GM21423 (cell line): ENCODE data around the gene ULK4.
A peak's percentile ranks its signal among the peaks of the same experiment; 100 is the strongest.
"Not testable (repeated sequence)": the region's sequence is repeated elsewhere in the genome, so short reads cannot be mapped to it uniquely, and the experiment has no call there.

Experiments
- ATAC-seq: cut with Tn5 transposase; IDR thresholded peaks from one replicate; pipeline ENCODE4 v1.9.1; 2021; ENCODE audit warnings: mild to moderate bottlenecking, moderate library complexity; ENCODE audit not compliant: unreplicated experiment

The ULK4 gene

DNA sequence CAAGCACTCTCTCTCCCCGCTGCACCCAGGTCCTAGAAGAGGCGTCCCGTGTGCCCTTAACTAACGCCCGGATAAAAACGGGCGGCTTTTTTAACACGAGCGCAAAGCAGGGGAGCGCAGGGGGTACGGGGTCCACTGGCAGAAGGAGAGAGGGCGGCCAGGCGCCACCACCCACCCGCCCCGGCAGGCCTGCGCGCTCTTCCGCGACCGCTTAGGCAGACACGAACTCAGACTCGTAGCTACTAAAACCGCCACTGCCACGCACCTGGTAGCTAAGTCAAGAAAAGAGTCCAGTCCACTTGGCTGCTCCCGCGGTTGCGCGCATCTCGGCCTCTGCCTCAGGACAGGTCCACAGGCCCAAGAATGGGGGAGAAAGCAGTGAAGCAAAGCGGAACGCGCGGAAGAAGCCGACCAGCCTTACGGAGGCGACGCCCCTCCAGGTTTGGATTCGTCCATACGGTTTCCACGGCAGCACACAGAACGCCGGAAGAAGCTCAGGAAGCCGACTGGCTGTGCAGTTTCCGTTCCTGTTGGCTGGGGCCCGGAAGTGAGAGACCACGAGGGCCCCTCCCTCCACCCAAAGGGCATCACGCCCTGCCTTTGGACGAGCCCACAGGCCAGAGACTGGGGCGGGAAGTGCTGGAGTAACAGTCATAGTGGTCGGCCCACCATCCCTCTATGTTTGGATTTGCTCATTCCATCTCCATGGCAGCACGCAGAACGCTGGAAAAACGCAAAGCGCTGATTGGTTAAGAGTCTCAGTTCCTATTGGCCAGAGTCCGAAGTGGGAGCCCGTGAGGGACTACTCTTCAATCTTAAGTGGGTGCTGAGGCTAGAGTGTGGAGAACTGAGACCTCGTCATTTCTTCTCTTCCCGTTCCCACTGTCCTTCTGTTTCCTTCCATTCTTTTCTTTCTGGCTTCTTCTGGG lies at the start of gene ULK4:
Gene ULK4 (minus strand): TSS at position 353 of the 929 bp plus-strand sequence. CDS start 7,344 bp downstream, outside the sequence.
- peak; percentile 94 for ATAC-seq

- no peak for ATAC-seq
These were observed 48.6 kb upstream of the ULK4 start for GRCh38 chr3:42010530-42010929.

DNA sequence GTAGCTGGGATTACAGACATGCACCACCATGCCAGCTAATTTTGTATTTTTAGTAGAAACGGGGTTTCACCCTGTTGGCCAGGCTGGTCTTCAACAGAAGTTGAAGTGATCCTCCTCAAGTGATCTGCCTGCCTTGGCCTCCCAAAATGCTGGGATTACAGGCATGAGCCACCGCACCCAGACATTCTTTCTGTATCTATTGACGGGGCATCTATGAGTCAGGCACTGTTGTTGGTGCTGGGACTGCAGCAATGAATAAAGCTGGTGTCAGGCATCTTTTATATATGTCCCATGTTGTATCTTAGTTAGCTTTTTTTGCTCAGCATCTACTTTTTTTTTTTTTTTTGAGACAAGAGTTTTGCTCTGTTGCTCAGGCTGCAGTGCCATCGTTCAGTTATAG lies 47.6 kb upstream of the ULK4 start:
- ATAC-seq, result no peak

DNA sequence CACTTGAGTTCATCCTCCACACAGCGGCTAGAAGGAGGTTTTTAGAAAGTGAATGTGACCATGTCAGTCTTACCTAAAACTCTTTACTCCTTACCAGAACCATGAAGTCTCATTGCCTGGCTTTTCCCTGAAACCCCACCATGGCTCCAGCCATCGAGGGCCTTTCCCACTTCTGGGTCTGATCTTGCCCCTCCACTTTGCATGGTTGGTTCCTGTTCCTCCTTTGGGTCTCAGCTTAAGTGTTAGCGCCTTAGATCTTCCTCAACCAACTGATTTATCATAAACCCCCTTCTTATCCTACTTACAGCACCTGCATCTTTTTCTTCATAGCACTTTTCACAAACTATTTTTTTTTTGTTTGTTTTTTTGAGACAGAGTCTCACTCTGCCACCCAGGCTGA lies 45.9 kb upstream of the ULK4 start:
- ATAC-seq, result no peak

- no peak for ATAC-seq
These were observed 43.5 kb upstream of the ULK4 start for GRCh38 chr3:42005401-42005800.

GRCh38 chr3:42002790-42003189 lies 40.9 kb upstream of the ULK4 start:
- ATAC-seq, result no peak

DNA sequence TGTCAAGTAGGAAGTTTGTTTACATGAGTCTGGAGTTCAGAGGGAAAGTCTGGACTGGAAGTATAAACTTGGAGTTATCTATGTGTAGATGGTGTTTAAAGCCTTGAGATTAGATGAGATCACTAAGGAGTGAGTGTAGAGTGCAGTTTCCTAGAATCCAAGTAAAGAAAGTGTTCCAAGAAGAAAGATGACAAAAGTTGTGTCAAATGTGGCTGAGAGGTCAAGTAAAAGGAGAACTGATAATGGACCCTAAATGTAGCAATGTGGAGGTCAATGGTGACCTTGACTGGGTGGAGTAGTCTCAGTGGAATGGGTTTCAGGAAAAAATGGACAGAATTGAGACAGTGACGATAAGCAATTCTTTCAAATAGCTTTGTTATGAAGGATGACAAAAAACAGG lies 39.9 kb upstream of the ULK4 start:
- ATAC-seq, result no peak

GRCh38 chr3:41999909-42000308 lies 38.0 kb upstream of the ULK4 start:
- ATAC-seq, result no peak

DNA sequence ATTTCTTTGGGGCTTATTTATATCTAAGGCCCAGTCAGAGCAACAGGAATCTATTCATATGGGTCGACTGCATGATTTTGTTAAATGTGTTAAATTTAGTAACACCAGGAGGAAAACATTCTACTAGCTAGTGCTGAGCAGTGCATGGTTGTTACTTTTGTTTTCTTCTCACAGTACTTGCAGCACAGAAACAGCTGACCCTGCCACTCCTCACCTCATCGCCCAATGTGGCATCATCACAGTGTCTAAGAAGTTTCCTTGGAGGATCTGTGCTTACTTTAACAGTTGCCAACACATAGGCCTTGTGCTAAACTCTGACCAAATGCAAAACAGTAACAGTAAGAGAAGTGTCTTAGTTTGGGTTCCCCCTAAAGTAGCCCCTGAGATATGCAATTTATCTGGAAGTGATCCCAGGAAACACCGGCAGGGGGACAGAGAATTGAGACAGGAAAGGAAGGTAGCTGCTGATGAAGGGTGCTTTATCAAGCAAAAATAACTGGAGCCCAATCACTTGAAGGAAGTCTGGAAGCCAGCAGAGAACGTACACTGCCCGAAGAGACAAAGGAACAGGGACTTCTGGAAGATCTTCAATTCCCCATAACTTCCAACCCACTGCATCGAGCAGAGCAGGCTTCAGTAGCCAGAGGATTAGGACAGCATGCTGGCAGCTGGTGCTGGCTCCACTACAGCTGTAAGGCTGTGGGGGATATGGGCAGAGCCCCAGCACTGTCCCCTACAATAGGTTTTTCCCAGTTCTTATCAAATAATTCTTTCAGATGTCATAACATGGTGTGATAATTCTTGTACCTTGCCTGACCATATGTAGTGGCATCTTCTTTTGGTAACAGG lies 36.0 kb upstream of the ULK4 start:
- no peak for ATAC-seq

DNA sequence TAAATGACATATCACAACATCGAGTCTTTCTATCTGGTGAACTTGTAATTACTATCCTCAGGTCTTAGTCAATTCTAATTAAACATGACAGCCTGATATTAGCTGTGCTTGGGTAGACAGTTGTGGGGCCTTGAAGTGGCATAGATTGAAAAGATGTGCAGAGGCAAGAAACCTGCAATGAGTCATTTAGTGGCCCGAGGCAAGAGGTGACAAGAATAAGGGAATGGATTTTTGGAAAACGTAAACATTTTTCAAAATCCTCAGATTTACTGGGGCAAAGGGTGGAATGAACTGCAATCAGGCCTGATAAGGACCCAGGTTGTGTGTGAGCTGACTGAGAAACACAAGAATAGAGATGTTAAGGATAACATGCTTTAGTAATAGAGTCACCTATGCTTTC lies 29.5 kb upstream of the ULK4 start:
- no peak for ATAC-seq

DNA sequence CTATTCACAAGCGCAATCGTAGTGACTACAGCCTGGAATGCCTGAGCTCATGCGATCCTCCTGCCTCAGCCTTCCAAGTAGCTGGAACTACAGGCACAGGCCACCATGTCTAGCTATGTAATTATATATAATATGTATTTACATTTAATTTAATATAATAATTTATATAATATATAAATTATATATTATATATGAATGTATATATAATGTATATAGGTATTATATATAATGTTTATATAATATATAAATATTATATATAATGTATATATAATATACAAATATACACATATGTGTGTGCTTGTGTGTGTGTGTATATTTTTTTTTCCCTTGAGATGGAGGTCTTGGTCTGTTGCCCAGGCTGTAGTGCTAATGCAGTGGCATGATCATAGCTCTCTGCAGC lies 27.6 kb upstream of the ULK4 start:
- no peak for ATAC-seq

DNA sequence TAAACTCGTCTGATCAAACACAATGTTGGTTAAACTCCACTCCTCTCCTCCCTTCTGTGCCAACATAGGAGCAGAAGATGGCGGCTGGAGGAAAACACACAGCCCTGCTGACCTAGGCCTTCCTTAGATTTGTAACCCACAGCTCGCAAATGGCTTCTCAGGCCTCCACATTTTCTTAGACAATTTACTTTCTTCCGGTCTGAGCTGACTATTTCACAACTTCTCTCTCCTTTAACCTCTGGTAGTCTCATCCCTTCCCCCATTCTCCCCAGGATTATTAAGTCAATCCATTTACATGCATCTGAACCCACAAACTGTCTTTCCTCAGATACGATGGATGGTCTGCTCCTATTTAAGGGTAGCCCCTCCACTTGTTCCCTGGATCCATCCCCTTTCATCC lies 25.7 kb upstream of the ULK4 start:
- ATAC-seq, result no peak

DNA sequence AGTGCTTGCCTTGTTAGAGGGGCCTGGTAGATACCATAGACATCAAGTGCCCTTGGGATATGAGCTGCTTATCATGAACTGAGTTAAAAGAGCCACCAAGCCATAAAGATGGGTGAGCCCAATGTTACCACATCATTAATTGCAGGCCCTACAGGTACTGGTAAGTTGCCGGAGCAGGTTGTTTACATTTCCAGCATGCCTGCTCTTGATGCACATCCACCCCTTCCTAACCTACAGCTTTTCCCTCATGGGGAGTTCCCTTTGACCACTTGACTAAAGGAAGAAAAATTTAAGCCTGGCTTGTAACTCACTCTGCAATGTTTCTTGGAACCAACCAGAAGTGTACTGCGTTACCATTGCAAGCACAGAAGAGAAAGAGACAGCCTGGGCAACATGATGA lies 24.7 kb upstream of the ULK4 start:
- ATAC-seq, result no peak

GRCh38 chr3:41985018-41985417 lies 23.1 kb upstream of the ULK4 start:
- no peak for ATAC-seq

DNA sequence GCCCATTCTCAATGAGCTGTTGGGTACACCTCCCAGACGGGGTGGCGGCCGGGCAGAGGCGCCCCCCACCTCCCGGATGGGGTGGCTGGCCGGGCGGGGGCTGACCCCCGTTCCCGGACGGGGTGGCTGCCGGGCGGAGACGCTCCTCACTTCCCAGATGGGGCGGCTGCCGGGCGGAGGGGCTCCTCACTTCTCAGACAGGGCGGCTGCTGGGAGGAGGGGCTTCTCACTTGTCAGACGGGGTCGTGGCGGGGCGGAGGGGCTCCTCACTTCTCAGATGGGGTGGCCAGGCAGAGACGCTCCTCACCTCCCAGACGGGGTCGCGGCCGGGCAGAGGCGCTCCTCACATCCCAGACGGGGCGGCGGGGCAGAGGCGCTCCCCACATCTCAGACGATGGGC lies 21.2 kb upstream of the ULK4 start:
- ATAC-seq, result not testable (repeated sequence)

DNA sequence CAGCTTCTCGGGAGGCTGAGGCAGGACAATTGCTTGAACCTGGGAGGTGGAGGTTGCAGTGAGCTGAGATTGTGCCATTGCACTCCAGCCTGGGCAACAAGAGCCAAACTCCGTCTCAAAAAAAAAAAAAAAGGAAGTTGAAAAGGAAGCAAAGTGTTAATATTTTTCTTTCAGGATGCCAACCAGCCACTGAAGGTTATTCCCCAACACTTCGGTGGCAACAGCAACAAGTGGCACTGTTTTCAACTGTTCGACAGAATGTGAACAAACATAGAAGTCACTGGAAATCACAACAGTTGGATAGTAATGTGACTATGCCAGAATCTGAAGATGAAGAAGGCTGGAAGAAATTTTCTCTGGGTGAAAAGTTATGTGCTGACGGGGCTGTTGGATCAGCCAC lies 15.5 kb upstream of the ULK4 start:
- ATAC-seq, result not testable (repeated sequence)

DNA sequence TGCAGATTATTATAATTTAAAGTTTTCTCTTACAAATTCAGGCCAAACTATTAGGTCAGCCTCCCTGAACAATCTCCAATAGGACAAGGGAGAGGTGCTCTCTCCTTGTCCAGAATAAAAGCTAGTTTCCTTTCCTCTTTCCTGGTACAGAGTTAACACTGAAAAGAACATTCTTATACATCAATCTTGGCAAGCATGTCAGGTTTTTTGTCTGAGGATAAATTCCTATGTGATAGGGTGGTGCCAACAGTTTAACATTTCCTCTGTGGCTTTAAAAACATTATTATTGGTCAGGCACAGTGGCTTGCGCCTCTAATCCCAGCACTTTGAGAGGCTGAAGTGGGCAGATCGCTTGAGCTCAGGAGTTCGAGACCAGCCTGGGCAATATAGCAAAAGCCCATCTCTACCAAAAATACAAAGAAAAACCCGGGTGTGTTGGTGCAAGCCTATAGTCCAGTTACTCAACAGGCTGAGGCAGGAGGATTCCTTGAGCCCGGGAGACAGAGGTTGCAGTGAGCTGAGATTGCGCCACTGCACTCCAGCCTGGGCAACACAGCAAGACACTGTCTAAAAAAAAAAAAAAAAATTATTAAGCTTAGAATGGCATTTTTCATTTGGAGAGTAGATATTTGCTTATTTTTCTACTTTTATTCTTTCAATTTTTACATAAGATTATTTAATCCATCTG lies 13.7 kb upstream of the ULK4 start:
- ATAC-seq, result no peak

- ATAC-seq, result no peak
These were observed 12.3 kb upstream of the ULK4 start for GRCh38 chr3:41974223-41974622.

GRCh38 chr3:41972802-41973201 lies 10.9 kb upstream of the ULK4 start:
- no peak for ATAC-seq

- ATAC-seq, result no peak
These were observed 4.3 kb upstream of the ULK4 start for GRCh38 chr3:41966206-41966605.

DNA sequence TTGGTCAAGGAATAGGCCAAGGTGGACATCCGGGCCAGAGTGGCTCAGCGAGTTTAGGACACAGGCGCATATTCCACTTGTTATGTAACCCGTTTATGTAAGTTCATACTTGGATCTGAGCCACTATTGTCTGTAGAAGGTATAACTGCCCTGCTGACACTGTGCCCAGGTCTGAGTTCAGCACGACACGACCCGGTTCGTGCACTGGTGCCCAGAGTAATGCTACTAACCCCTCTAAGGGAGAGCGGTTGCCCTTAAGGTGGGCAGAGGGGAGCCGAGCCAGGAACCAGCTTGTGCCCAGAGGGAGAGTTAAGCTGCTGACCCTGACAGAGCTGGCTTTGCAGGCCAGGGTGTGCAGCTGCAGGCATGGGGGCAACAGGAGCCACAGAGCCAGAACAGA lies 1.9 kb upstream of the ULK4 start:
- no peak for ATAC-seq
